CD4-positive, alpha-beta T cell treated with Interleukin-17A for 1 hour (primary cell): Measurements from ENCODE around the gene TMEM167A.
"Not testable (repeated sequence)": the region's sequence is repeated elsewhere in the genome, so short reads cannot be mapped to it uniquely, and the experiment has no call there.

Experiments used
- DNase-seq: peaks from one replicate; pipeline ENCODE4 v3.0.0-alpha.2; 2020

Gene TMEM167A

GRCh38 chr5:83085106-83085505, 7.9 kb upstream of the TMEM167A start:
- no peak for DNase-seq

- DNase-seq: no peak
These were observed 7.1 kb upstream of the TMEM167A start for GRCh38 chr5:83084336-83084735.

DNA sequence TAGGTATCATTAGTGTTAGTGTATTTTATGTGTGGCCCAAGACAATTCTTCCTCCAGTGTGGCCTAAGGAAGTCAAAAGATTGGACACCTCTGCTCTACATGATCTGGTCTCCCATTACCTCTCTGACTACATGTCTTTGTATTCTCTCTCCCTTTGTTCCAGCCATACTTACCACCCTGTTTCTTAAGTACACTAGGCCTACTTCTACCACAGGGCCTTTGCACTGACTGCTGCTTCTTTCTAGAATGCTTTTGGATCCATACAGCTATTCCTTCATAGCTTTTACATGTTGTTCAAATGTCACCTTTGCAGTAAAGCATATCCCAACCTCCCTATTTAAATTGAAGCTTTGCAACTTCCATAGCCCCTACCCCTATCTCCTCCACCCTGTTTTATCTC, 5.6 kb upstream of the TMEM167A start:
- no peak for DNase-seq

GRCh38 chr5:83077662-83078261, 568 bp upstream of the TMEM167A start:
- no peak for DNase-seq

DNA sequence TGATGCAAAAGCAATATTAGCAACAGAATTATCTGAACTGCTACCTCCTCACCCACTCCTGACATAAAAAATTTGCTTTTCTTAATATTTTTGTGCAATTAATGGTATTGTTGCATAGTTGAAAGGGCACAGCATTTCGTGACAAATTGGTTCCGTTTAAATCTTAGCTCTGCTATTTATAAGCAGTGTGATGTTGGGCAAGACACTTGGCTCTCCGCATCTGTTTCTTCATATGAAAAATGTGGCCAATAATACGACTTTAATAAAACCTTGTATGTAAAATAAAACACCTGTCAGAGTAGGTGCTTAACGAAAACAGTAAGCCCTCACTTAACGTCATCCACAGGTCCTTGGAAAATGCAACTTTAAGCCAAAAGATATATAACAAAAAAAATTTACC, 4.2 kb downstream of the TMEM167A start:
- DNase-seq: no peak

GRCh38 chr5:83071286-83072051, 5.7 kb downstream of the TMEM167A start:
- DNase-seq: no peak

GRCh38 chr5:83069096-83069799, 7.9 kb downstream of the TMEM167A start:
- no peak for DNase-seq

GRCh38 chr5:83067377-83067776, 9.8 kb downstream of the TMEM167A start:
- DNase-seq: not testable (repeated sequence)

GRCh38 chr5:83066548-83067110, 10.6 kb downstream of the TMEM167A start:
- no peak for DNase-seq

- DNase-seq: no peak
These were observed 17.9 kb downstream of the TMEM167A start for GRCh38 chr5:83059341-83059740.

GRCh38 chr5:83058726-83059125, 18.5 kb downstream of the TMEM167A start:
- DNase-seq: no peak

- DNase-seq: no peak
These were observed 22.0 kb downstream of the TMEM167A start for GRCh38 chr5:83055166-83055565.

DNA sequence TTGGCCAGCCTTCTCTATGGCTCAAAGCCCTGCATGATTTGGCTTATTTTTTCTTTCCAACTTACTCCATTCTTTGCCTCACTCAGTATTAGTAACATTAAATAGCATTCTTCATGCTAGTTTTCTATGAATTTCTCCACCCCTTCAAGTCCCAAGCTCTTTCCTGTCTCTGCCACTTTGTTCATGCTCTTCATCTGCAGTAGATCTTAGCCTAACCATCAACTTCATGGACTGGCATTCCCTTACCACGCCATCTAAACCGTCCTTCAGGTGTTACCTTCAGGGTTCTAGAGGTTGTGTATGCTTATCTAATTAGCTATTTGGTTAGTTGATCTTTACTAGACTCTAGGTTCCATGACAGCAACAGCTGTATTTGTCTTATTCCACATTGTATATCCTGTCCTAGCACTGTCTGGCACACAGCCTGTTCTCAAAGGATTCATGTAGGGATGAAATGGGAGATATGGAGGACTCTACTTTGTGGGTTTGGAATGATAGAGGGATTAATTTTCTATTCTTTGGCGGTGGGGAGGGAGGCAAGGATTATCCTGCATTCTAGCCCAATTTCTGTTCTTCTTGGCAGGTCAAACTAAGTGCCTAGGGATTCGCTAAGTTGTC, 26.4 kb downstream of the TMEM167A start:
- no peak for DNase-seq

- no peak for DNase-seq
These were observed 27.8 kb downstream of the TMEM167A start for GRCh38 chr5:83049370-83049885.

- DNase-seq: no peak
These were observed 28.4 kb downstream of the TMEM167A start for GRCh38 chr5:83048811-83049210.

GRCh38 chr5:83048277-83048676, 28.9 kb downstream of the TMEM167A start:
- DNase-seq: no peak

GRCh38 chr5:83044926-83045325, 32.3 kb downstream of the TMEM167A start:
- DNase-seq: no peak

DNA sequence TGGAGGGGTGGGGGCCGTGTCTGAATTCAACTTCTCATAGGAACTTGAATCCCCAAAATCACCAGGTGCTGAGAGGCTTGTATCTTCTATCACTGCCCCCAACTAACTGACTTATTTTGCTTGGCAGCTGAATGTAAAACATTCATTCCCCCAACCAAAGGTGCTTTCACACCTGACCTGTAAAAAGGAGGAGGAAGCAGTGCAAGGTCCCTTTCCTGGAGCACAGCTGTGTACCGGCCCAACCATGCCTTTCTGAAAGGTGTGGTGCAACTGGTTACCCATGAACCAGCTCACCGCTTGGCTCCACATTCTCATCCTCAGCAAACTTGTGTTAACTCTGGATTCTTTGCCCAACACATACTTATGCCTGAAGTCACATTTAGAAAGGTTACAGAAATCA, 34.7 kb downstream of the TMEM167A start:
- DNase-seq: no peak

GRCh38 chr5:83038924-83039323, 38.3 kb downstream of the TMEM167A start:
- no peak for DNase-seq

DNA sequence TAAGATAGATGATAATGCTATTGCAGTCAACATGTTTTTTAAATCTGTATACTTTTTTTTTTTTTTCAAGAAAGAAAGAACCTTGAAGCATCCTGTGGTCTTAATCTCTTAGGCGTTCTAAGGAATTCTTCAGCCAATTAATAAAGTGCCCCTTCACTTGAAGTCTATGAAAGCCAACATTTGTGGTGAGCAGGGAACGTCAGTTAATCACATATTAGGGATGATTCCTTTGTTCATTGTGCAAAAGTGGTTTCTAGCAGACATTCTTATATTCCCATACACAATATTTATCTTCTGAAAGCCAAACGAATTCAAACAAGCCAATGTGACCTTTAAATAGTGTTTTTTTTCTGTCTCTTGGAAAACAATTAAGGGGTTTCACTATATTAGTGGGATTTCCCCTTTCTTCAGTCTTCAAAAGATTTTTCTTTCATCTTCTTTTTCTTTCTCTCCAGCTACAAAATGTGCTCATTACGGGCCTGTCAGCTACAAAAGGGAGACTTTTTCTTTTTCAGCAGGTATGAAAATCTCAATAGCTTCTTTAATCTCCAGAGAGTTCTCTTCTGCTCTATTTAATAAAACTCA, 40.1 kb downstream of the TMEM167A start:
- no peak for DNase-seq

GRCh38 chr5:83035373-83036100, 41.7 kb downstream of the TMEM167A start:
- no peak for DNase-seq
